GM12872 (cell line): ENCODE results near the gene TARM1.

Experiments
- CTCF ChIP-seq: IDR thresholded peaks from 3 replicates; pipeline ENCODE4 v1.5.1; 2011; ENCODE audit warnings: low read depth, mild to moderate bottlenecking, low read length, moderate library complexity; ENCODE audit not compliant: insufficient read depth

The TARM1 gene

GRCh38 chr19:54063350-54064116 is 17.6 kb downstream of the TARM1 start, which contains the start of gene VSTM1:
VSTM1 (minus strand) TSS chr19:54063897; CDS start chr19:54063777, 120 bp downstream.
- TF ChIP-seq CTCF, result no peak

- no peak for TF ChIP-seq CTCF
Observed at GRCh38 chr19:54062643-54063042, 18.5 kb downstream of the TARM1 start.

GRCh38 chr19:54047616-54048015 is 33.5 kb downstream of the TARM1 start:
- TF ChIP-seq CTCF, result no peak

- no peak for TF ChIP-seq CTCF
Observed at GRCh38 chr19:54045771-54046170, 35.4 kb downstream of the TARM1 start.

DNA sequence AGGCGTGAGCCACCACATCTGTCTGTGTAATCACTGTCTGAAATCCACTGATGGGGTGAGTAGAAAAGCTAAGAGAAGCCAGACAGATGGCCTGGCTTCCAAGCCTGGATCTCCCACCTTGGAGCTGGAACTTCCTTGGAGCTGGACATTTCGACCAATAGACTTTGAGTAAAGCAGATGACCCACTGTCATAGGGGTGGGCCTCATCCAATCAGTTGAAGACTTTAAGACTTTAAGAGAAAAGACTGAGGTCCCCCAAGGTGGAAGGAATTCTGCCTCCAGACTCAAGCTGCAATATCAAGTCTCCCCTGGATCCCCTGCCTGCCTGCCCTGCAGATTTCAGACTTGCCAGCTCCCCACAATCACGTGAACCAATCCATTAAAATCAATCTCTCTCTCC is 38.2 kb downstream of the TARM1 start:
- TF ChIP-seq CTCF, result no peak

GRCh38 chr19:54041969-54042606 is 39.1 kb downstream of the TARM1 start:
- TF ChIP-seq CTCF, result no peak

GRCh38 chr19:54040003-54040402 is 41.2 kb downstream of the TARM1 start:
- no peak for TF ChIP-seq CTCF
